GM12873 (cell line): ENCODE data around the gene PTPRR.

Experiments used
- CTCF ChIP-seq: IDR thresholded peaks from 2 replicates; pipeline ENCODE4 v1.5.1; 2012; ENCODE audit warnings: low read depth, mild to moderate bottlenecking, moderate library complexity, low read length, control low read depth; ENCODE audit not compliant: insufficient read depth; ENCODE audit errors: missing control alignments

Gene PTPRR

GRCh38 chr12:70657616-70658286 is 262.8 kb downstream of the PTPRR start:
- TF ChIP-seq CTCF = no peak

GRCh38 chr12:70652451-70652850 is 268.1 kb downstream of the PTPRR start:
- TF ChIP-seq CTCF = no peak

GRCh38 chr12:70648831-70649230 is 271.7 kb downstream of the PTPRR start:
- no peak for TF ChIP-seq CTCF

GRCh38 chr12:70648191-70648590 is 272.3 kb downstream of the PTPRR start:
- TF ChIP-seq CTCF = no peak

- TF ChIP-seq CTCF = no peak
These were observed 273.7 kb downstream of the PTPRR start for GRCh38 chr12:70646850-70647249.

GRCh38 chr12:70645494-70646317 is 274.8 kb downstream of the PTPRR start:
- no peak for TF ChIP-seq CTCF

- no peak for TF ChIP-seq CTCF
These were observed 275.7 kb downstream of the PTPRR start for GRCh38 chr12:70644861-70645260.
